Measurements from ENCODE around the gene PLPPR1. TPM values are rescaled to one million over a fixed set of nuclear protein-coding genes. Genes with fewer than 3 reads are reported as not detected.

The PLPPR1 gene
- total RNA-seq, 4 donors from 2014 or later, result 0.41 TPM; not detected in 3

GRCh38 chr9:101299901-101300300, 271.4 kb downstream of the PLPPR1 start:
- Histone ChIP-seq H3K4me1 (no peaks in the 10 kb centered on the region), H3K9me3 (no peaks in the 10 kb centered on the region), H3K4me3 (no peak overlapping the region), H3K27ac (no peak overlapping the region), H3K27me3 (no peaks in the 10 kb centered on the region), H3K36me3 (no peaks in the 10 kb centered on the region)
- intact Hi-C loops (cut with DNase I; ENCODE audit: low total_unique reads), result no loop called here
- DNase-seq, result no peak
- TF ChIP-seq CTCF (IDR thresholded peaks at IDR 0.05) (no peak), POLR2A (IDR thresholded peaks at IDR 0.05) (no peak)

- Histone ChIP-seq H3K4me1 (no peaks in the 10 kb centered on the region), H3K27ac (no peak overlapping the region), H3K4me3 (no peak overlapping the region), H3K36me3 (no peaks in the 10 kb centered on the region), H3K27me3 (no peaks in the 10 kb centered on the region), H3K9me3 (no peaks in the 10 kb centered on the region)
- DNase-seq, result no peak
- TF ChIP-seq POLR2A (IDR thresholded peaks at IDR 0.05) (no peak), CTCF (IDR thresholded peaks at IDR 0.05) (no peak)
- intact Hi-C loops (cut with DNase I; ENCODE audit: low total_unique reads), result no loop called here
Observed at GRCh38 chr9:101307051-101307450, 278.5 kb downstream of the PLPPR1 start.

- Histone ChIP-seq H3K9me3 (no peaks in the 10 kb centered on the region), H3K4me3 (no peak overlapping the region), H3K27ac (no peak overlapping the region), H3K4me1 (no peaks in the 10 kb centered on the region), H3K36me3 (no peaks in the 10 kb centered on the region), H3K27me3 (no peaks in the 10 kb centered on the region)
- no peak for DNase-seq
- intact Hi-C loops (cut with DNase I; ENCODE audit: low total_unique reads), result no loop called here
- TF ChIP-seq CTCF (IDR thresholded peaks at IDR 0.05) (no peak), POLR2A (IDR thresholded peaks at IDR 0.05) (no peak)
Observed at GRCh38 chr9:101307524-101308213, 279.1 kb downstream of the PLPPR1 start.

- H3K27ac ChIP-seq, result no peak overlapping the region
- no peaks in the 10 kb centered on the region for H3K4me1 ChIP-seq
- no peak overlapping the region for H3K4me3 ChIP-seq
- H3K36me3 ChIP-seq, result no peaks in the 10 kb centered on the region
- intact Hi-C loops (cut with DNase I; ENCODE audit: low total_unique reads), result no loop called here
- H3K27me3 ChIP-seq, result no peaks in the 10 kb centered on the region
- TF ChIP-seq POLR2A (IDR thresholded peaks at IDR 0.05), result no peak
- no peak for TF ChIP-seq CTCF (IDR thresholded peaks at IDR 0.05)
- no peaks in the 10 kb centered on the region for H3K9me3 ChIP-seq
- no peak for DNase-seq
Observed at GRCh38 chr9:101309139-101309538, 280.6 kb downstream of the PLPPR1 start.

GRCh38 chr9:101311191-101311590, 282.7 kb downstream of the PLPPR1 start:
- Histone ChIP-seq H3K4me1 (no peaks in the 10 kb centered on the region), H3K36me3 (no peaks in the 10 kb centered on the region), H3K27ac (no peak overlapping the region), H3K9me3 (no peaks in the 10 kb centered on the region), H3K27me3 (no peaks in the 10 kb centered on the region), H3K4me3 (no peak overlapping the region)
- no peak for DNase-seq
- TF ChIP-seq POLR2A (IDR thresholded peaks at IDR 0.05) (no peak), CTCF (IDR thresholded peaks at IDR 0.05) (no peak)
- intact Hi-C loops (cut with DNase I; ENCODE audit: low total_unique reads), result no loop called here
